Stimulated activated CD8-positive, alpha-beta memory T cell treated with anti-CD3 and anti-CD28 coated beads, Interleukin-7, amount 100 ng/mL, for 4 hours (primary cell): ENCODE data around the gene ABLIM2.

Experiments used
- DNase-seq, 2 donors: peaks; one replicate each; pipeline ENCODE4 v3.0.0-alpha.2; 2020; ENCODE audit warnings: low read depth in 2 of 2

Gene ABLIM2

GRCh38 chr4:8070736-8071718 lies 87.6 kb downstream of the ABLIM2 start:
- DNase-seq: no peak

GRCh38 chr4:8069102-8069752 lies 89.4 kb downstream of the ABLIM2 start:
- no peak for DNase-seq

GRCh38 chr4:8067945-8068896 lies 90.4 kb downstream of the ABLIM2 start:
- DNase-seq: no peak

GRCh38 chr4:8067274-8067936 lies 91.2 kb downstream of the ABLIM2 start:
- no peak for DNase-seq

- DNase-seq: no peak
Observed at GRCh38 chr4:8066336-8066931, 92.2 kb downstream of the ABLIM2 start.

- DNase-seq: no peak
Observed at GRCh38 chr4:8063974-8064563, 94.5 kb downstream of the ABLIM2 start.

- no peak for DNase-seq
Observed at GRCh38 chr4:8061573-8061972, 97.0 kb downstream of the ABLIM2 start.

GRCh38 chr4:8061145-8061544 lies 97.5 kb downstream of the ABLIM2 start:
- no peak for DNase-seq

GRCh38 chr4:8060632-8061031 lies 98.0 kb downstream of the ABLIM2 start:
- no peak for DNase-seq

- no peak for DNase-seq
Observed at GRCh38 chr4:8058031-8058479, 100.6 kb downstream of the ABLIM2 start.

GRCh38 chr4:8055206-8055605 lies 103.4 kb downstream of the ABLIM2 start:
- DNase-seq: no peak

- DNase-seq: no peak
Observed at GRCh38 chr4:8053688-8054449, 104.7 kb downstream of the ABLIM2 start.

- DNase-seq: no peak
Observed at GRCh38 chr4:8052160-8052691, 106.4 kb downstream of the ABLIM2 start.

- DNase-seq: no peak
Observed at GRCh38 chr4:8051644-8052043, 107.0 kb downstream of the ABLIM2 start.

- DNase-seq: no peak
Observed at GRCh38 chr4:8050555-8051206, 107.9 kb downstream of the ABLIM2 start.

- DNase-seq: no peak
Observed at GRCh38 chr4:8050180-8050554, 108.4 kb downstream of the ABLIM2 start.

GRCh38 chr4:8048856-8049676 lies 109.5 kb downstream of the ABLIM2 start:
- no peak for DNase-seq
